ENCODE data around the gene NDUFS8.

DNA sequence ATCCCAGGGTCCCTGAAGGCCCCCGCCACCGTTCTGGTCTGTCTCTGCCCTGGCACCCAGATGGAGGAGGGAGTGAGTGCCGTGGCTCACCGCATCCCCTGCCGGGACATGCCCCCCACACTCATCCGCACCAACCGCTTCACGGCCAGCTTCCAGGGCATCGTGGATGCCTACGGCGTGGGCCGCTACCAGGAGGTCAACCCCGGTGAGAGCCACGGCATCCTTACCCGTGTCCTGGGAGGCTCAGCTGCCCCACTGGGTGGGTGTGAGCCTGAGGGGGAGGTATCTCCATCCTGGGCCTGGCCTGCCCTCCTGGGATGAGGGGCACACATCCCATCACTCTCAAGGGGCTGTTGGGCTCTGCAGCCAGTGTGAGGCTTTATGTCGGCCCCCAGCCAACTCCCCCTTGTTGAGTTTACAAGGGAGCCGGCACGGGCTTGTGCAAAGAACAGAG, 14.4 kb downstream of the NDUFS8 start:
- TF ChIP-seq POLR2A (IDR thresholded peaks at IDR 0.05) = no peak
- TF ChIP-seq CTCF (IDR thresholded peaks at IDR 0.05) = no peak

Measured in testis (tissue), 2 donors.